Measurements from ENCODE around the gene NUTM2E. TPM values are rescaled to one million over a fixed set of nuclear protein-coding genes. Genes with fewer than 3 reads are reported as not detected.
A peak's percentile ranks its signal among the peaks of the same experiment; 100 is the strongest.
"Not testable (repeated sequence)": the region's sequence is repeated elsewhere in the genome, so short reads cannot be mapped to it uniquely, and the experiment has no call there.

NUTM2E gene
- total and polyA plus RNA-seq, 2 of the 13 experiments (the other 11 are each of a cell fraction or from before 2014, with no cell fraction given) = 0.07 TPM; not detected in 1

- H3K27me3 ChIP-seq (ENCODE audit: control insufficient read depth in 1 of 2, insufficient read depth in 2 of 2, low read length in 2 of 2); ATAC-seq; in situ Hi-C loops (cut with HindIII; ENCODE audit: extremely low pct_ligation_motif_present, low pct_unique_long_range_greater_than_20kb); H3K9me3 ChIP-seq (ENCODE audit: low read length); POLR2A ChIA-PET; H3K27ac ChIP-seq (ENCODE audit: extremely low read length, insufficient read depth, low read length); intact Hi-C loops (cut with micrococcal nuclease; ENCODE audit: unreplicated experiment); H3K4me2 ChIP-seq (ENCODE audit: low read depth, low read length); H3K4me1 ChIP-seq (ENCODE audit: insufficient read depth, low read length); H3K36me3 ChIP-seq (replicated peaks in 1 of 2; ENCODE audit: control insufficient read depth in 1 of 2, insufficient read depth in 2 of 2, low read length in 2 of 2); H3K79me2 ChIP-seq (ENCODE audit: insufficient read depth, low read length); H3K9ac ChIP-seq (ENCODE audit: insufficient read depth, low read depth, low read length); DNase-seq (ENCODE audit: low spot score); H3K4me3 ChIP-seq (replicated peaks in 1 of 3; ENCODE audit: insufficient read depth in 1 of 3, low read depth in 2 of 3, low read length in 3 of 3); CTCF ChIA-PET (ENCODE audit: low intra/inter-chr PET ratio, low total read pairs); H4K20me1 ChIP-seq (ENCODE audit: insufficient read depth, low read length); FAIRE-seq; BruUV-seq (replicated peaks); H2AFZ ChIP-seq (ENCODE audit: low read length): not testable (repeated sequence)
These were observed 39.0 kb upstream of the NUTM2E start for GRCh38 chr10:79787455-79787952.

GRCh38 chr10:79789351-79789750 is 37.2 kb upstream of the NUTM2E start:
- FAIRE-seq (peak; percentile 44), ATAC-seq (peak; percentile 72)
- BruUV-seq (replicated peaks); DNase-seq (ENCODE audit: low spot score); H3K36me3 ChIP-seq (replicated peaks in 1 of 2; ENCODE audit: control insufficient read depth in 1 of 2, insufficient read depth in 2 of 2, low read length in 2 of 2); H3K9ac ChIP-seq (ENCODE audit: insufficient read depth, low read depth, low read length); H3K27me3 ChIP-seq (ENCODE audit: control insufficient read depth in 1 of 2, insufficient read depth in 2 of 2, low read length in 2 of 2); H3K27ac ChIP-seq (ENCODE audit: extremely low read length, insufficient read depth, low read length); H3K4me3 ChIP-seq (replicated peaks in 1 of 3; ENCODE audit: insufficient read depth in 1 of 3, low read depth in 2 of 3, low read length in 3 of 3); H3K79me2 ChIP-seq (ENCODE audit: insufficient read depth, low read length); intact Hi-C loops (cut with micrococcal nuclease; ENCODE audit: unreplicated experiment); CTCF ChIA-PET (ENCODE audit: low intra/inter-chr PET ratio, low total read pairs); POLR2A ChIA-PET; H2AFZ ChIP-seq (ENCODE audit: low read length); H3K4me2 ChIP-seq (ENCODE audit: low read depth, low read length); H4K20me1 ChIP-seq (ENCODE audit: insufficient read depth, low read length); H3K4me1 ChIP-seq (ENCODE audit: insufficient read depth, low read length); in situ Hi-C loops (cut with HindIII; ENCODE audit: extremely low pct_ligation_motif_present, low pct_unique_long_range_greater_than_20kb); H3K9me3 ChIP-seq (ENCODE audit: low read length): not testable (repeated sequence)
- 91% methylated on average over 2 of the region's 2 CpGs for WGBS (ENCODE audit: low lambda C conversion rate)

GRCh38 chr10:79791906-79792517 is 34.5 kb upstream of the NUTM2E start:
- BruUV-seq (replicated peaks); ATAC-seq; H3K4me3 ChIP-seq (replicated peaks in 1 of 3; ENCODE audit: insufficient read depth in 1 of 3, low read depth in 2 of 3, low read length in 3 of 3); in situ Hi-C loops (cut with HindIII; ENCODE audit: extremely low pct_ligation_motif_present, low pct_unique_long_range_greater_than_20kb); FAIRE-seq; H3K9me3 ChIP-seq (ENCODE audit: low read length); H3K79me2 ChIP-seq (ENCODE audit: insufficient read depth, low read length); H3K4me2 ChIP-seq (ENCODE audit: low read depth, low read length); intact Hi-C loops (cut with micrococcal nuclease; ENCODE audit: unreplicated experiment); H3K27ac ChIP-seq (ENCODE audit: extremely low read length, insufficient read depth, low read length); H4K20me1 ChIP-seq (ENCODE audit: insufficient read depth, low read length); DNase-seq (ENCODE audit: low spot score); CTCF ChIA-PET (ENCODE audit: low intra/inter-chr PET ratio, low total read pairs); H3K36me3 ChIP-seq (replicated peaks in 1 of 2; ENCODE audit: control insufficient read depth in 1 of 2, insufficient read depth in 2 of 2, low read length in 2 of 2); H2AFZ ChIP-seq (ENCODE audit: low read length); POLR2A ChIA-PET; H3K4me1 ChIP-seq (ENCODE audit: insufficient read depth, low read length); H3K9ac ChIP-seq (ENCODE audit: insufficient read depth, low read depth, low read length); H3K27me3 ChIP-seq (ENCODE audit: control insufficient read depth in 1 of 2, insufficient read depth in 2 of 2, low read length in 2 of 2): not testable (repeated sequence)
- 100% methylated on average over 2 of the region's 4 CpGs for WGBS (ENCODE audit: low lambda C conversion rate)

DNA sequence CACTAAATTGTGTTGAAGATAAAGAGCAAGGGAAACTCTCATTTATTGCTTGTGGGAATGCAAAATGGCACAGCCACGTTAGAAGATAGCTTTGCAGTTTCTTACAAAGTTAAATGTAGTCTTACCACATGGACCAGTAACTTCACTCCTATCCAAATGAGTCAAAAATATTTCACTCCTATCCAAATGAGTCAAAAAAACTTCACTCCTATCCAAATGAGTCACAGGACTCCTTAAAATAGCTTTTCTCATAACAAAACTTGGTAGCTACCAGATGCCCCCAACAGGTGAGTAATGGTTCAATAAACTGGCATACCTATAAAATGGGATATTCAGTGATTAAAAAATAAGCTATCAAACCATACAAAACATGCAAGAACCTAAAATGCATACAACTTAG is 27.2 kb upstream of the NUTM2E start:
- FAIRE-seq; CTCF ChIA-PET (ENCODE audit: low intra/inter-chr PET ratio, low total read pairs): not testable (repeated sequence)

More for the DNA sequence above, 27.2 kb upstream of the NUTM2E start:
- H3K4me2 ChIP-seq (ENCODE audit: low read depth, low read length); H2AFZ ChIP-seq (ENCODE audit: low read length); DNase-seq (ENCODE audit: low spot score); POLR2A ChIA-PET; BruUV-seq (replicated peaks); in situ Hi-C loops (cut with HindIII; ENCODE audit: extremely low pct_ligation_motif_present, low pct_unique_long_range_greater_than_20kb); intact Hi-C loops (cut with micrococcal nuclease; ENCODE audit: unreplicated experiment); H4K20me1 ChIP-seq (ENCODE audit: insufficient read depth, low read length); H3K9me3 ChIP-seq (ENCODE audit: low read length); H3K4me1 ChIP-seq (ENCODE audit: insufficient read depth, low read length); H3K36me3 ChIP-seq (replicated peaks in 1 of 2; ENCODE audit: control insufficient read depth in 1 of 2, insufficient read depth in 2 of 2, low read length in 2 of 2); H3K79me2 ChIP-seq (ENCODE audit: insufficient read depth, low read length); H3K27me3 ChIP-seq (ENCODE audit: control insufficient read depth in 1 of 2, insufficient read depth in 2 of 2, low read length in 2 of 2); H3K4me3 ChIP-seq (replicated peaks in 1 of 3; ENCODE audit: insufficient read depth in 1 of 3, low read depth in 2 of 3, low read length in 3 of 3); H3K27ac ChIP-seq (ENCODE audit: extremely low read length, insufficient read depth, low read length); H3K9ac ChIP-seq (ENCODE audit: insufficient read depth, low read depth, low read length); ATAC-seq: not testable (repeated sequence)
- no CpG with 5 or more reads among the region's 1 CpG for WGBS (ENCODE audit: low lambda C conversion rate)

Data from HepG2 (cell line).